Activated CD4-positive, alpha-beta memory T cell treated with anti-CD3 and anti-CD28 coated beads for 36 hours (primary cell): ENCODE data around the gene EPS8. TPM values are rescaled to one million over a fixed set of nuclear protein-coding genes. Genes with fewer than 3 reads are reported as not detected.
"Not testable (repeated sequence)": the region's sequence is repeated elsewhere in the genome, so short reads cannot be mapped to it uniquely, and the experiment has no call there.

Source experiments
- CTCF ChIA-PET: fragments of 350-600 bp; sonication (Branson Sonifier 250); formaldehyde crosslinking; loops from one replicate; lab custom pipeline; 2021; ENCODE audit warnings: antibody characterized with exemption, inconsistent platforms; lab: Charles Lee
- POLR2A ChIA-PET: fragments of 350-600 bp; sonication (Branson Sonifier 250); formaldehyde crosslinking; loops from one replicate; lab custom pipeline; 2021; ENCODE audit warnings: antibody characterized with exemption; lab: Charles Lee
- DNase-seq: peaks from one replicate; pipeline ENCODE4 v3.0.0-alpha.2; 2020
- H3K27ac Mint-ChIP-seq: one replicate; pipeline ENCODE4 v1.8.0; 2021; ENCODE audit warnings: mixed read lengths
- H3K27me3 Mint-ChIP-seq: one replicate; pipeline ENCODE4 v1.8.0; 2021; ENCODE audit warnings: mixed read lengths
- H3K36me3 Mint-ChIP-seq: one replicate; pipeline ENCODE4 v1.8.0; 2021; ENCODE audit warnings: mixed read lengths
- H3K4me1 Mint-ChIP-seq: one replicate; pipeline ENCODE4 v1.8.0; 2021; ENCODE audit warnings: low read depth, mixed read lengths
- H3K4me3 Mint-ChIP-seq: one replicate; pipeline ENCODE4 v1.8.0; 2021; ENCODE audit warnings: mild to moderate bottlenecking, mixed read lengths
- H3K9me3 Mint-ChIP-seq: one replicate; pipeline ENCODE4 v1.8.0; 2021; ENCODE audit warnings: mixed read lengths
- intact Hi-C: fragments of 100-400 bp; cut with micrococcal nuclease; formaldehyde crosslinking; loops from one replicate; pipeline ENCODE4 v1.15.1; 2023
- total RNA-seq, 2 experiments: library from RNA; stranded (reverse); gene quantifications; one replicate each; pipeline ENCODE4 v1.2.3, GENCODE V29; 2021

The EPS8 gene
- total RNA-seq, 2 experiments from 2014 or later, result 3.2 to 3.5 TPM

- DNase-seq, result no peak
- CTCF ChIA-PET, result no interaction called here
- Mint-ChIP-seq H3K36me3 (no peaks in the 10 kb centered on the region), H3K27me3 (no peaks in the 10 kb centered on the region), H3K27ac (no peak overlapping the region), H3K9me3 (peaks cover 6% of the 10 kb centered on the region), H3K4me3 (no peak overlapping the region), H3K4me1 (no peaks in the 10 kb centered on the region)
- POLR2A ChIA-PET, result no interaction called here
- intact Hi-C loops, result no loop called here
These were observed 48.1 kb downstream of the EPS8 start for GRCh38 chr12:15741082-15741481.

GRCh38 chr12:15740389-15740788 lies 48.8 kb downstream of the EPS8 start:
- H3K4me3 Mint-ChIP-seq, H3K4me1 Mint-ChIP-seq, H3K36me3 Mint-ChIP-seq, H3K9me3 Mint-ChIP-seq, H3K27ac Mint-ChIP-seq, CTCF ChIA-PET, POLR2A ChIA-PET, intact Hi-C loops, DNase-seq, H3K27me3 Mint-ChIP-seq: not testable (repeated sequence)

- Mint-ChIP-seq H3K27me3 (no peaks in the 10 kb centered on the region), H3K36me3 (no peaks in the 10 kb centered on the region), H3K4me1 (no peaks in the 10 kb centered on the region), H3K27ac (no peak overlapping the region), H3K4me3 (no peak overlapping the region), H3K9me3 (peaks cover 6% of the 10 kb centered on the region)
- intact Hi-C loops, result no loop called here
- no peak for DNase-seq
- CTCF ChIA-PET, result no interaction called here
- POLR2A ChIA-PET, result no interaction called here
These were observed 50.7 kb downstream of the EPS8 start for GRCh38 chr12:15738438-15739015.

GRCh38 chr12:15735837-15736615 lies 53.2 kb downstream of the EPS8 start:
- H3K27ac Mint-ChIP-seq, result no peak overlapping the region

GRCh38 chr12:15733136-15733535 lies 56.1 kb downstream of the EPS8 start:
- POLR2A ChIA-PET, result no interaction called here
- Mint-ChIP-seq H3K4me1 (no peaks in the 10 kb centered on the region), H3K27me3 (peaks cover 2% of the 10 kb centered on the region), H3K4me3 (no peak overlapping the region), H3K27ac (no peak overlapping the region), H3K36me3 (no peaks in the 10 kb centered on the region), H3K9me3 (no peaks in the 10 kb centered on the region)
- CTCF ChIA-PET, result no interaction called here
- intact Hi-C loops, result no loop called here
- no peak for DNase-seq

More at GRCh38 chr12:15735837-15736615, 53.2 kb downstream of the EPS8 start:
- Mint-ChIP-seq H3K9me3 (no peaks in the 10 kb centered on the region), H3K36me3 (no peaks in the 10 kb centered on the region), H3K4me3 (no peak overlapping the region), H3K27me3 (peaks cover 2% of the 10 kb centered on the region), H3K4me1 (no peaks in the 10 kb centered on the region)
- no peak for DNase-seq
- intact Hi-C loops, result no loop called here
- ChIA-PET POLR2A (no interaction called here), CTCF (no interaction called here)

- Mint-ChIP-seq H3K36me3 (no peaks in the 10 kb centered on the region), H3K4me3 (no peak overlapping the region), H3K27ac (no peak overlapping the region), H3K9me3 (no peaks in the 10 kb centered on the region), H3K4me1 (no peaks in the 10 kb centered on the region), H3K27me3 (peaks cover 2% of the 10 kb centered on the region)
- ChIA-PET CTCF (no interaction called here), POLR2A (no interaction called here)
- intact Hi-C loops, result no loop called here
- no peak for DNase-seq
These were observed 56.7 kb downstream of the EPS8 start for GRCh38 chr12:15732341-15733061.

GRCh38 chr12:15731940-15732339 lies 57.2 kb downstream of the EPS8 start:
- H3K4me3 Mint-ChIP-seq, result no peak overlapping the region
- POLR2A ChIA-PET, result no interaction called here

GRCh38 chr12:15729097-15729496 lies 60.1 kb downstream of the EPS8 start:
- intact Hi-C loops, result no loop called here

More at GRCh38 chr12:15731940-15732339, 57.2 kb downstream of the EPS8 start:
- Mint-ChIP-seq H3K27ac (no peak overlapping the region), H3K27me3 (peaks cover 2% of the 10 kb centered on the region), H3K4me1 (no peaks in the 10 kb centered on the region), H3K9me3 (no peaks in the 10 kb centered on the region), H3K36me3 (no peaks in the 10 kb centered on the region)
- DNase-seq, result no peak
- intact Hi-C loops, result no loop called here
- CTCF ChIA-PET, result no interaction called here

GRCh38 chr12:15728118-15728598 lies 61.0 kb downstream of the EPS8 start:
- H3K27me3 Mint-ChIP-seq, result peaks cover 2% of the 10 kb centered on the region
- no peak overlapping the region for H3K4me3 Mint-ChIP-seq
- POLR2A ChIA-PET, result no interaction called here
- CTCF ChIA-PET, result no interaction called here
- no peak for DNase-seq
- H3K4me1 Mint-ChIP-seq, result no peaks in the 10 kb centered on the region
- intact Hi-C loops, result no loop called here
- no peaks in the 10 kb centered on the region for H3K36me3 Mint-ChIP-seq
- no peak overlapping the region for H3K27ac Mint-ChIP-seq
- H3K9me3 Mint-ChIP-seq, result no peaks in the 10 kb centered on the region

More at GRCh38 chr12:15729097-15729496, 60.1 kb downstream of the EPS8 start:
- H3K4me3 Mint-ChIP-seq, result no peak overlapping the region
- POLR2A ChIA-PET, result no interaction called here
- no peaks in the 10 kb centered on the region for H3K36me3 Mint-ChIP-seq
- H3K27me3 Mint-ChIP-seq, result peaks cover 4% of the 10 kb centered on the region
- no peaks in the 10 kb centered on the region for H3K4me1 Mint-ChIP-seq
- H3K27ac Mint-ChIP-seq, result no peak overlapping the region
- CTCF ChIA-PET, result no interaction called here
- DNase-seq, result no peak
- no peaks in the 10 kb centered on the region for H3K9me3 Mint-ChIP-seq

GRCh38 chr12:15726878-15727150 lies 62.4 kb downstream of the EPS8 start:
- Mint-ChIP-seq H3K27me3 (peaks cover 1% of the 10 kb centered on the region), H3K9me3 (no peaks in the 10 kb centered on the region), H3K4me1 (no peaks in the 10 kb centered on the region), H3K4me3 (no peak overlapping the region), H3K27ac (no peak overlapping the region), H3K36me3 (no peaks in the 10 kb centered on the region)
- intact Hi-C loops, result no loop called here
- ChIA-PET POLR2A (no interaction called here), CTCF (no interaction called here)
- DNase-seq, result no peak

- POLR2A ChIA-PET, result no interaction called here
- H3K4me1 Mint-ChIP-seq, result no peaks in the 10 kb centered on the region
- no peak overlapping the region for H3K27ac Mint-ChIP-seq
- no peaks in the 10 kb centered on the region for H3K36me3 Mint-ChIP-seq
- no peaks in the 10 kb centered on the region for H3K9me3 Mint-ChIP-seq
- H3K4me3 Mint-ChIP-seq, result no peak overlapping the region
- peaks cover 1% of the 10 kb centered on the region for H3K27me3 Mint-ChIP-seq
- CTCF ChIA-PET, result no interaction called here
- DNase-seq, result no peak
- intact Hi-C loops, result no loop called here
These were observed 62.9 kb downstream of the EPS8 start for GRCh38 chr12:15726027-15726877.

GRCh38 chr12:15722951-15723350 lies 66.2 kb downstream of the EPS8 start:
- intact Hi-C loops, result no loop called here
- ChIA-PET POLR2A (no interaction called here), CTCF (no interaction called here)
- no peak for DNase-seq
- H3K9me3 Mint-ChIP-seq, result no peaks in the 10 kb centered on the region
- no peak overlapping the region for H3K27ac Mint-ChIP-seq
- H3K27me3 Mint-ChIP-seq, result peaks cover 1% of the 10 kb centered on the region
- peaks cover 2% of the 10 kb centered on the region for H3K4me1 Mint-ChIP-seq
- H3K36me3 Mint-ChIP-seq, result no peaks in the 10 kb centered on the region
- H3K4me3 Mint-ChIP-seq, result no peak overlapping the region
